ENCODE data around the gene ABCA2. TPM values are rescaled to one million over a fixed set of nuclear protein-coding genes. Genes with fewer than 3 reads are reported as not detected.

Gene ABCA2
- total RNA-seq, 4 donors from 2014 or later, result 13.5 to 24.3 (median 19.3) TPM

DNA sequence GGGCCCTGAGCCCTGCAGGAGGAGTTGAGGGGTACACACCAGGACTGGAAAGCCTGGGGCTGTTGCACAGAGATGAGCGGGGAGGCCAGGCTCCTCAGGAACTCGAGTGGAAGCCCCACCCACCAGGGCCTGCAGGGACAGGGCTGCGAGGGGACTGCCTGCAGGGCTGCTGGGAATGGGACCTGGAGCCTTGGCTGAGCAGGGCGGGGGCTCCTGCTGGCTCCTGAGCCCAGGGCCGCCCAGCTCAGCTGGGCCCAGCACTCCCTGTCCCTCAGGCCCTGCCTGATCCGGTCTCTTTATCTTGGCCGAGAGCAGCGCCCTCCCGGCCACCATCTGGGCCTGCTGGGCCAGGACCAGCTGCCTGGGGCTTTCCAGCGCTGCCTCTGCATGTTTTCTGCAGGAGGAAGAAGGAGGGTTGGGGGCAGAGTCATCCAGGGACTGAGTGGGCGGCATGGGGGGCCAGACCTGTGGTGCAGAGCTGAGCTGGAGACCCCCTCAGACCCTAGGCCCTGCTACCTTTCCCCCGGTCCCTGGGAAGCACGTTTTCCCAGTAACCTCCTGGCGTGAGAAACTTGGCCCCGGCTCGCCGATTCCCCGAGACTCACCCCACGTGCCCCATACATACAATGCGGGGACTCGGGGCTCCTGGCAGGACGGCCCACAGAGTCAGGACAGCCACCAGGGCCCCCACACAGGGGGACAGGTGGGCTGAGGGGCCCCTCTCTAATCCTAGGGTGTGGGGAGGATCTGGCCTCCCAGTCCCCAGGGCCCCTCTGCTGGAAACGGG lies 66.6 kb downstream of the ABCA2 start:
- Histone ChIP-seq H3K4me3 (no peak overlapping the region), H3K27me3 (peaks cover 27% of the 10 kb centered on the region), H3K27ac (no peak overlapping the region), H3K36me3 (no peaks in the 10 kb centered on the region), H3K9me3 (no peaks in the 10 kb centered on the region), H3K4me1 (peaks cover 0 to 8% (median 8%) of the 10 kb centered on the region in 3 donors)
- TF ChIP-seq, protein P1, sequence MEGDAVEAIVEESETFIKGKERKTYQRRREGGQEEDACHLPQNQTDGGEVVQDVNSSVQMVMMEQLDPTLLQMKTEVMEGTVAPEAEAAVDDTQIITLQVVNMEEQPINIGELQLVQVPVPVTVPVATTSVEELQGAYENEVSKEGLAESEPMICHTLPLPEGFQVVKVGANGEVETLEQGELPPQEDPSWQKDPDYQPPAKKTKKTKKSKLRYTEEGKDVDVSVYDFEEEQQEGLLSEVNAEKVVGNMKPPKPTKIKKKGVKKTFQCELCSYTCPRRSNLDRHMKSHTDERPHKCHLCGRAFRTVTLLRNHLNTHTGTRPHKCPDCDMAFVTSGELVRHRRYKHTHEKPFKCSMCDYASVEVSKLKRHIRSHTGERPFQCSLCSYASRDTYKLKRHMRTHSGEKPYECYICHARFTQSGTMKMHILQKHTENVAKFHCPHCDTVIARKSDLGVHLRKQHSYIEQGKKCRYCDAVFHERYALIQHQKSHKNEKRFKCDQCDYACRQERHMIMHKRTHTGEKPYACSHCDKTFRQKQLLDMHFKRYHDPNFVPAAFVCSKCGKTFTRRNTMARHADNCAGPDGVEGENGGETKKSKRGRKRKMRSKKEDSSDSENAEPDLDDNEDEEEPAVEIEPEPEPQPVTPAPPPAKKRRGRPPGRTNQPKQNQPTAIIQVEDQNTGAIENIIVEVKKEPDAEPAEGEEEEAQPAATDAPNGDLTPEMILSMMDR (IDR thresholded peaks at IDR 0.05), result no peak
- ATAC-seq, result peak; percentile 67
- WGBS, 2 donors (ENCODE audit: low coverage in 1 of 2), result 73% methylated on average over 1 of the region's 23 CpGs; no CpG with 5 or more reads in 1 of the 2 donors

DNA sequence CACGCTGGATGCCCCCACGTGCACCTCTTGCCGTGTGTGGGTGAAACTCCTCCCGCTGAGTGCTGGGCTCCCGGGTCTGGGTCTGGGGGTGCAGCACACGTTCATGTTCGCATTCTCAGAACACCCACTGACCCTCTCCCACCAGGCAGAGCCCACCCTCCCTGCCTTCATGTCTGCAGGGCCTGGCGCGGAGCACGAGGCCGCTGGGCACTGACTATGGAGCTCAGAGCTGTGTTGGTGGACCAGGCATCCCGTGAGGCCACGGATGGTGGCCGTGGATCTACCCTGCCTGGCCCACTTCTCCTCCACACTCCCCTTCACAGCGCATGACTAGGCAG lies 67.1 kb downstream of the ABCA2 start:
- 100% methylated on average over 1 of the region's 15 CpGs; no CpG with 5 or more reads in 1 of the 2 donors for WGBS, 2 donors (ENCODE audit: low coverage in 1 of 2)
- TF ChIP-seq POLR2AphosphoS5 (IDR thresholded peaks at IDR 0.05) (no peak), EP300 (IDR thresholded peaks at IDR 0.05) (no peak), POLR2A (IDR thresholded peaks at IDR 0.05) (no peak)
- TF ChIP-seq, protein P1 (IDR thresholded peaks at IDR 0.05), result no peak
- Histone ChIP-seq H3K36me3 (no peaks in the 10 kb centered on the region), H3K27me3 (peaks cover 21% of the 10 kb centered on the region), H3K4me1 (peaks cover 0 to 4% (median 2%) of the 10 kb centered on the region in 3 donors), H3K9me3 (no peaks in the 10 kb centered on the region), H3K27ac (no peak overlapping the region), H3K4me3 (no peak overlapping the region)
- ATAC-seq, result peak; percentile 2

GRCh38 chr9:136960212-136960937 lies 67.7 kb downstream of the ABCA2 start:
- H3K27ac ChIP-seq, result no peak overlapping the region
- H3K9me3 ChIP-seq, result no peaks in the 10 kb centered on the region
- no peak overlapping the region for H3K4me3 ChIP-seq
- ATAC-seq, result no peak
- WGBS, 2 donors (ENCODE audit: low coverage in 1 of 2), result 73% methylated on average over 4 of the region's 19 CpGs; no CpG with 5 or more reads in 1 of the 2 donors
- TF ChIP-seq EP300 (IDR thresholded peaks at IDR 0.05), result no peak
- TF ChIP-seq POLR2A (IDR thresholded peaks at IDR 0.05), result no peak
- TF ChIP-seq, protein P1 (IDR thresholded peaks at IDR 0.05), result no peak
- no peak for TF ChIP-seq POLR2AphosphoS5 (IDR thresholded peaks at IDR 0.05)
- H3K27me3 ChIP-seq, result peaks cover 16% of the 10 kb centered on the region
- H3K4me1 ChIP-seq, result peaks cover 0 to 3% (median 0%) of the 10 kb centered on the region in 3 donors
- H3K36me3 ChIP-seq, result no peaks in the 10 kb centered on the region

- WGBS, 2 donors (ENCODE audit: low coverage in 1 of 2), result 60 to 100% methylated on average over 2 to 4 of the region's 28 CpGs
- peaks cover 12% of the 10 kb centered on the region for H3K27me3 ChIP-seq
- H3K27ac ChIP-seq, result no peak overlapping the region
- H3K36me3 ChIP-seq, result no peaks in the 10 kb centered on the region
- ATAC-seq, result no peak
- TF ChIP-seq POLR2AphosphoS5 (IDR thresholded peaks at IDR 0.05), result no peak
- TF ChIP-seq POLR2A (IDR thresholded peaks at IDR 0.05), result no peak
- TF ChIP-seq, protein P1 (IDR thresholded peaks at IDR 0.05), result no peak
- no peak for TF ChIP-seq EP300 (IDR thresholded peaks at IDR 0.05)
- no peaks in the 10 kb centered on the region for H3K9me3 ChIP-seq
- H3K4me3 ChIP-seq, result no peak overlapping the region
- peaks cover 0 to 3% (median 0%) of the 10 kb centered on the region in 3 donors for H3K4me1 ChIP-seq
These were observed 68.9 kb downstream of the ABCA2 start for GRCh38 chr9:136958898-136959850.
